ENCODE data around the gene NAALADL2. TPM values are rescaled to one million over a fixed set of nuclear protein-coding genes. Genes with fewer than 3 reads are reported as not detected.
"Not testable (repeated sequence)": the region's sequence is repeated elsewhere in the genome, so short reads cannot be mapped to it uniquely, and the experiment has no call there.

NAALADL2 gene
- total RNA-seq, 2 donors from 2014 or later, result 0.70 TPM; not detected in 1

DNA sequence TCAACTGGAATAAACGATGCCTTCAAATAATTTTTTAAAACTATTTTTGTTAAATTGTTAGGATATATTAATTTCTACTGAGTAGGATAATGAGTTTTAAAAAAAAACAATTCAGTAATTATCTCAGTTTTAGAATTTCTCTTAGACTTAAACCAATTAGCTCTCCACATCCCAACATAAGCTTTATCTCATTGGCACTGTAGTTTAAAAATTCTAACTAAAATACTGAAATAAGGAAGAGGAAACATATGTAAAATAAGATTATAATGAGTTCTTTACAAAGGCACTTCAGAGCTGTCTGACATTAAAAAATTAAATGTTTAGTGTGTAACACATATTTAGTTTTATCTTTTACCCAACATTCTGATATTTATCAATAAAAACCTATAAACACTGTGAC lies 558.3 kb downstream of the NAALADL2 start:
- H3K36me3 Mint-ChIP-seq, result peaks cover 13% of the 10 kb centered on the region
- ATAC-seq (no peak), DNase-seq (ENCODE audit: low spot score) (no peak)
- no peak overlapping the region for H3K4me3 Mint-ChIP-seq
- H3K4me1 Mint-ChIP-seq (ENCODE audit: low read depth in 2 of 2), result no peaks in the 10 kb centered on the region
- H3K27me3 Mint-ChIP-seq, result no peaks in the 10 kb centered on the region
- H3K9me3 Mint-ChIP-seq, result peaks cover 8% of the 10 kb centered on the region
- H3K27ac Mint-ChIP-seq, result no peak overlapping the region

- H3K27ac Mint-ChIP-seq, result no peak overlapping the region
- H3K4me3 Mint-ChIP-seq, result no peak overlapping the region
- DNase-seq (ENCODE audit: low spot score) (no peak), ATAC-seq (no peak)
- peaks cover 6% of the 10 kb centered on the region for H3K9me3 Mint-ChIP-seq
- H3K36me3 Mint-ChIP-seq, result peaks cover 13% of the 10 kb centered on the region
- H3K27me3 Mint-ChIP-seq, result no peaks in the 10 kb centered on the region
- no peaks in the 10 kb centered on the region for H3K4me1 Mint-ChIP-seq (ENCODE audit: low read depth in 2 of 2)
Observed at GRCh38 chr3:175421902-175422301, 562.8 kb downstream of the NAALADL2 start.

DNA sequence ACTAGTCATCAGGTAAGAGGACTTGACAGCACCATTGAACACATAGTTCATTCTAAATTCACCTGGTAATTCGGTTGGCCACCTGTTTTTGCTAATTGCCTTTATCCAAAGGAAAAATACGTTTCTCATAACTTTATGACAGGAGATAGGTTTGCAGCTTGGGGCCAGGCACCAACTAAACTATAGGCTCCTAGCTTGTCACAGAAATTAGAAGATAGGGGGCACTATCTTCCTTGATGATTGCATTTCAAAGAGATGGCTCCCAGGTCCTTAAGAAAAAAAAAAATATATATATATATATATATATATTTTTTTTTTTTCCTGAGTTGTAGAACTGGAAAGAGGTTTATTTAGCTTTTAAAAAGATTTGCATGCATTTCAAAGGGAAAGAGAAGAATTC lies 563.6 kb downstream of the NAALADL2 start:
- H3K4me1 Mint-ChIP-seq (ENCODE audit: low read depth in 2 of 2), result no peaks in the 10 kb centered on the region
- H3K27me3 Mint-ChIP-seq, result no peaks in the 10 kb centered on the region
- no peak overlapping the region for H3K4me3 Mint-ChIP-seq
- DNase-seq (ENCODE audit: low spot score) (no peak), ATAC-seq (no peak)
- peaks cover 11% of the 10 kb centered on the region for H3K36me3 Mint-ChIP-seq
- peaks cover 4% of the 10 kb centered on the region for H3K9me3 Mint-ChIP-seq
- no peak overlapping the region for H3K27ac Mint-ChIP-seq

DNA sequence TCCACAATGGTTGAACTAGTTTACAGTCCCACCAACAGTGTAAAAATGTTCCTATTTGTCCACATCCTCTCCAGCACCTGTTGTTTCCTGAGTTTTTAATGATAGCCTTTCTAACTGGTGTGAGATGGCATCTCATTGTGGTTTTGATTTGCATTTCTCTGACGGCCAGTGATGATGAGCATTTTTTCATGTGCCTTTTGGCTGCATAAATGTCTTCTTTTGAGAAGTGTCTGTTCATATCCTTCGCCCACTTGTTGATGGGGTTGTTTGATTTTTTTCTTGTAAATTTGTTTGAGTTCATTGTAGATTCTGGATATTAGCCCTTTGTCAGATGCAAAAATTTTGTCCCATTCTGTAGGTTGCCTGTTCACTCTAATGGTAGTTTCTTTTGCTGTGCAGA lies 564.7 kb downstream of the NAALADL2 start:
- not testable (repeated sequence) for H3K27me3 Mint-ChIP-seq; DNase-seq (ENCODE audit: low spot score); ATAC-seq

GRCh38 chr3:175426805-175427204 lies 567.7 kb downstream of the NAALADL2 start:
- ATAC-seq (no peak), DNase-seq (ENCODE audit: low spot score) (no peak)
- Mint-ChIP-seq H3K27me3 (no peaks in the 10 kb centered on the region), H3K9me3 (peaks cover under 1% of the 10 kb centered on the region), H3K4me3 (no peak overlapping the region), H3K4me1 (ENCODE audit: low read depth in 2 of 2) (no peaks in the 10 kb centered on the region), H3K27ac (no peak overlapping the region), H3K36me3 (peaks cover 2% of the 10 kb centered on the region)

More for the DNA sequence above, 564.7 kb downstream of the NAALADL2 start:
- not testable (repeated sequence) for H3K36me3 Mint-ChIP-seq; H3K9me3 Mint-ChIP-seq; H3K27ac Mint-ChIP-seq; H3K4me1 Mint-ChIP-seq (ENCODE audit: low read depth in 2 of 2); H3K4me3 Mint-ChIP-seq

DNA sequence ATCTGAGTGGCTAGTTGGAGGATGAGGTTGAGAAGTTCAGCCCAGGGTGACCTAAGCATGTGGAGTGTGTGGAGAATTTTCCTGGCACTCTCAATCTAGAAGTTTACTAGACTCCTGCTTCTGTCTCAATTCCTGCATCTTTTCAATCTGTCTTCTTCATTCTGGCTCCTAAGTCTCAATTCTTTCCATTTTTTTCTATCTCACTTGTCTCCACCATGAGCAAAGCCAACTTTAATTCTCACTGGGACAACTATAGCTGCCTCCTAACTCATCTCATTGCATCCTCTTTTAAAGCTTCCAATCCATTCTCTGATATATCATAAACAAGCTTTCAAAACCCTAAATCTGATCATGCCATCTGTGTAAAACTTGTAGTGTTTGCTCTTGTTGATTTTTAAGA lies 569.3 kb downstream of the NAALADL2 start:
- ATAC-seq (no peak), DNase-seq (ENCODE audit: low spot score) (no peak)
- Mint-ChIP-seq H3K27me3 (no peaks in the 10 kb centered on the region), H3K36me3 (peaks cover 4% of the 10 kb centered on the region), H3K4me1 (ENCODE audit: low read depth in 2 of 2) (no peaks in the 10 kb centered on the region), H3K27ac (no peak overlapping the region), H3K9me3 (peaks cover 4% of the 10 kb centered on the region), H3K4me3 (no peak overlapping the region)

GRCh38 chr3:175430983-175431773 lies 572.0 kb downstream of the NAALADL2 start:
- Mint-ChIP-seq H3K9me3 (peaks cover 4% of the 10 kb centered on the region), H3K4me1 (ENCODE audit: low read depth in 2 of 2) (no peaks in the 10 kb centered on the region), H3K36me3 (peaks cover 4% of the 10 kb centered on the region), H3K4me3 (no peak overlapping the region), H3K27ac (no peak overlapping the region), H3K27me3 (no peaks in the 10 kb centered on the region)
- no peak for ATAC-seq
- no peak for DNase-seq (ENCODE audit: low spot score)

- Mint-ChIP-seq H3K27ac (no peak overlapping the region), H3K36me3 (peaks cover 4% of the 10 kb centered on the region), H3K9me3 (peaks cover 4% of the 10 kb centered on the region), H3K4me1 (ENCODE audit: low read depth in 2 of 2) (no peaks in the 10 kb centered on the region), H3K4me3 (no peak overlapping the region), H3K27me3 (no peaks in the 10 kb centered on the region)
- DNase-seq (ENCODE audit: low spot score) (no peak), ATAC-seq (no peak)
Observed at GRCh38 chr3:175432376-175433025, 573.4 kb downstream of the NAALADL2 start.

DNA sequence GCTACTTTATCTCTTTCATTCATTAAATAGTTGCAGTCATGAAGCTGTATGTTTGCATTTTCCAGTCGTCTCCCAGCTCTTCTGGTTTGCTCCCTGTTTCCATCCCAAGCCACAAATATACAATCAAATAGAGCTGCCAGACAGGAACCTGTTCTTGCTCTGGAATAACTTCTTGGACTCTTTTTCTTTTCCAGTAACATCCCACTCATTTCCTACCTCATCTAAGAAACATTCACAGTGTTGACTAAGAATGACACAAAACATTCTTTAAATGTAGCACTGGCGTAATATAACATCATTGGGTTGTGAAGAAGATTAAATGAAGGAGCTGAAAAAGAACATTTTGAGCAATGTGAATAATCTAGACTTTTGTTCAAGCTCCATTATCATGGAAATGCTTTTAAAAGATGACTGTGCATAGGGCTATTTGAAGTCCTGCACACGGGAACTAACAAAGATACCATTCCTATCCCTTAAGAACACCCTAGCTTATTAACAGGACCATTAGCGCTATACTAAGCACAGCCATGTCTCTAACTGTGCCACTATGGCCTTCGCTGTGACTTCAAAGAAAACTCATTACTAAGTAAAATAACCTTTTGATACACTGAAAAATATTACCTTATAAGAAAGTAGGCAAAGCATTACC lies 574.0 kb downstream of the NAALADL2 start:
- peaks cover 4% of the 10 kb centered on the region for H3K36me3 Mint-ChIP-seq
- no peaks in the 10 kb centered on the region for H3K27me3 Mint-ChIP-seq
- no peak for ATAC-seq
- DNase-seq (ENCODE audit: low spot score), result no peak
- H3K4me1 Mint-ChIP-seq (ENCODE audit: low read depth in 2 of 2), result no peaks in the 10 kb centered on the region
- H3K4me3 Mint-ChIP-seq, result no peak overlapping the region
- no peak overlapping the region for H3K27ac Mint-ChIP-seq
- peaks cover 4% of the 10 kb centered on the region for H3K9me3 Mint-ChIP-seq

DNA sequence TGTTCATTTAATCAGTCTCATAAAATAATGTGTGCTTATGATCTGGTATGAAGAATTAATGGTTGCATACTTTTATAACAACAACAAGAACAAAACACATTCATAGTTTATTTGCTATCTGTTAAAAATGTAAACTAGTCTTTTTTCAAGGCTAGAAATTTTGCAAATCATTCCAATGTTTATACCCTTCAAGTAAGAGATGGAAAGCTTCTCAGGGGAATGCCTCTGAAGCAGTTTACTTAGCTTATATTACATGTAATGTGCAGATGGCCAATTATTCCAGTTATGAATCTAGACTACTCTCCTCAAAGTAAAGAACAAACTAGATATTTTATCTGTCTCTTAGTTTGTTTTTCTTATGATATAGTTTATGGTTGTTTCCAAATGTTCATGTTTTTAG lies 575.4 kb downstream of the NAALADL2 start:
- ATAC-seq (no peak), DNase-seq (ENCODE audit: low spot score) (no peak)
- H3K27me3 Mint-ChIP-seq, result no peaks in the 10 kb centered on the region
- no peak overlapping the region for H3K27ac Mint-ChIP-seq
- H3K36me3 Mint-ChIP-seq, result peaks cover 4% of the 10 kb centered on the region
- H3K9me3 Mint-ChIP-seq, result peaks cover 8% of the 10 kb centered on the region
- H3K4me1 Mint-ChIP-seq (ENCODE audit: low read depth in 2 of 2), result no peaks in the 10 kb centered on the region
- H3K4me3 Mint-ChIP-seq, result no peak overlapping the region

DNA sequence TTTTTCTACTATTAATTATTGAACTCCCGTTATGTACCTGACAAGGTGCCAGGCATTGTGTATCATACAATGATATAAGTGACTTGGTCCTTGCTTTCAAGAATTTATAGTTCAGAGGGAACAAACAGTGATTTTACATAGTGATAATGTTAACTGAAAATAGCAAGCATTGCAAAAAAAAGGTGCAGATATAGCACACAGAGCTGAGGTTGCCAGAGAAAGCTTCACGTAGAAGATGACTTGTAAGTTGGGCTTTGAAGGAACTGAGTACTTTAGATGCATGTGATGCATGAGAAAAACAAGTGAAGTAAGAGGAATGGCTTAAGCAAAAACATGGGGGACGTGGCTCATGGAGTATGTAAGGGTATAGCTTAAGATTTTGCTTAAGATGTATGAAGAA lies 584.5 kb downstream of the NAALADL2 start:
- Mint-ChIP-seq H3K4me1 (ENCODE audit: low read depth in 2 of 2) (no peaks in the 10 kb centered on the region), H3K27me3 (no peaks in the 10 kb centered on the region), H3K36me3 (peaks cover 6% of the 10 kb centered on the region), H3K4me3 (no peak overlapping the region), H3K9me3 (peaks cover 23% of the 10 kb centered on the region), H3K27ac (no peak overlapping the region)
- ATAC-seq (no peak), DNase-seq (ENCODE audit: low spot score) (no peak)

DNA sequence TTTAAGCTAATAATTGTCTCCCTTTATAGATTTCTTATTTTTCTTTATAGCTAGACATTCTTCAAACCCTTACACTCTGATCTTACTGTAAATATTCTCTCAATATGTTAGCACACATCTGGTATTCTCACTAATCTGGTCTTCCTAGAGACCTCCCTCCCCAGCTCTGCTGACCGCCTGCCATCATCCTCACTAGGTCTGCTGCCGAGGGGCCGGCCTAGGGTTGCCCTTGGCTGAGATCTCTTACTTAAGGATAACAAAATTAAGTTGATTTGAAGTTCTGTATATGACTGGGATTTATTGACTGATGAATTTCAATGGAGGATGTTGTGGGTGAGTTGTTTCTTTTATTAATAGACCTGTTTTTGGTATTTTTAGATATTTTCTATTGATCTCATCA lies 586.6 kb downstream of the NAALADL2 start:
- peaks cover 15% of the 10 kb centered on the region for H3K9me3 Mint-ChIP-seq
- no peaks in the 10 kb centered on the region for H3K4me1 Mint-ChIP-seq (ENCODE audit: low read depth in 2 of 2)
- ATAC-seq (no peak), DNase-seq (ENCODE audit: low spot score) (no peak)
- H3K27ac Mint-ChIP-seq, result no peak overlapping the region
- H3K36me3 Mint-ChIP-seq, result peaks cover 2% of the 10 kb centered on the region
- H3K4me3 Mint-ChIP-seq, result no peak overlapping the region
- H3K27me3 Mint-ChIP-seq, result no peaks in the 10 kb centered on the region

- Mint-ChIP-seq H3K36me3 (no peaks in the 10 kb centered on the region), H3K4me1 (ENCODE audit: low read depth in 2 of 2) (no peaks in the 10 kb centered on the region), H3K9me3 (peaks cover 14% of the 10 kb centered on the region), H3K27ac (no peak overlapping the region), H3K4me3 (no peak overlapping the region), H3K27me3 (no peaks in the 10 kb centered on the region)
- ATAC-seq (no peak), DNase-seq (ENCODE audit: low spot score) (no peak)
Observed at GRCh38 chr3:175447521-175447920, 588.4 kb downstream of the NAALADL2 start.

GRCh38 chr3:175453361-175453760 lies 594.2 kb downstream of the NAALADL2 start:
- no peaks in the 10 kb centered on the region for H3K36me3 Mint-ChIP-seq
- H3K9me3 Mint-ChIP-seq, result peaks cover 13% of the 10 kb centered on the region
- H3K27ac Mint-ChIP-seq, result no peak overlapping the region
- DNase-seq (ENCODE audit: low spot score) (no peak), ATAC-seq (no peak)
- H3K4me3 Mint-ChIP-seq, result no peak overlapping the region
- no peaks in the 10 kb centered on the region for H3K27me3 Mint-ChIP-seq
- H3K4me1 Mint-ChIP-seq (ENCODE audit: low read depth in 2 of 2), result no peaks in the 10 kb centered on the region

Measured in natural killer cell treated with Interleukin-12 subunit alpha and Interleukin-12 subunit beta and Interleukin-15 and Interleukin-18, amount 100 ng/mL, for 72 hours (primary cell).